ENCODE data around the gene SPATA32.

DNA sequence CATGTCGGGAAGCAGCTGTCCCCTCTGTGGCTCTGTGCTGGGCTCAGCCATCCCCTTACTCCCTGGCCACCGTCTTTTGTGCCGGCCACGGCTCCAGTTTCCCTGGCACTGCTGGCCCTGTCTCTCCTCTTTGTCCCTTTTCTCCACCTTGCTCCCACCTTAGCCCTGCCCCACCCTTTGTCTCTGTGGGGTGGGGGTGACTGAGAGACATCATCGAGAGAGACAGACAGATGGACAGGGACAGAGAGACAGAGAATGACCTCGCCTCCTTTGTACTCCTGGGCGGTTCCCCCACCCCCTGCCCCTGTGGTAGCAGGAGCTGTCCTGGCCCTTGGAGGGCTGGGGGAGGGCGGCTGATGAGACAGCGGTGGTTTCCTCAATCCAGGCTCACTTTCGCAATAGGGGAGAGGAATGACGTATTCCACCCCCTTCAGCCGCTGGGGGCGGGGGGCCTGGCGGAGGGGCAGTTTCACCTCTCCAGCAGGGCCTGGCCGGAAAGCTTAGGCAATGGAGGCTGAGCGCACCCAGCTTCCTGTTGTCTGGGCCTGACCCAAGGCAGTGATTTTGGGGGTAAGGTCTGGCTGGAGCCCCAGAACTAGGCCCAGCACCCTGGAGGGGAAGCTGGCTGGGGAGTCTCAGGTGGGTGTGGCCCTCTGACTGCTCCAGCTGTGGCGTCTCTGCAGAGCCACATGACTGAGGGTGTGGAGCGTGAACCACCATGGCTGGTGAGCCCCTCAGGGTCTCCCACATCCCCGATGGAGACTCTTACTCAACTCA lies 32.9 kb downstream of the SPATA32 start:
- TF ChIP-seq, protein P1, sequence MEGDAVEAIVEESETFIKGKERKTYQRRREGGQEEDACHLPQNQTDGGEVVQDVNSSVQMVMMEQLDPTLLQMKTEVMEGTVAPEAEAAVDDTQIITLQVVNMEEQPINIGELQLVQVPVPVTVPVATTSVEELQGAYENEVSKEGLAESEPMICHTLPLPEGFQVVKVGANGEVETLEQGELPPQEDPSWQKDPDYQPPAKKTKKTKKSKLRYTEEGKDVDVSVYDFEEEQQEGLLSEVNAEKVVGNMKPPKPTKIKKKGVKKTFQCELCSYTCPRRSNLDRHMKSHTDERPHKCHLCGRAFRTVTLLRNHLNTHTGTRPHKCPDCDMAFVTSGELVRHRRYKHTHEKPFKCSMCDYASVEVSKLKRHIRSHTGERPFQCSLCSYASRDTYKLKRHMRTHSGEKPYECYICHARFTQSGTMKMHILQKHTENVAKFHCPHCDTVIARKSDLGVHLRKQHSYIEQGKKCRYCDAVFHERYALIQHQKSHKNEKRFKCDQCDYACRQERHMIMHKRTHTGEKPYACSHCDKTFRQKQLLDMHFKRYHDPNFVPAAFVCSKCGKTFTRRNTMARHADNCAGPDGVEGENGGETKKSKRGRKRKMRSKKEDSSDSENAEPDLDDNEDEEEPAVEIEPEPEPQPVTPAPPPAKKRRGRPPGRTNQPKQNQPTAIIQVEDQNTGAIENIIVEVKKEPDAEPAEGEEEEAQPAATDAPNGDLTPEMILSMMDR (IDR thresholded peaks at IDR 0.05; ENCODE audit: low read depth, low read length, poor library complexity, severe bottlenecking), result no peak
- TF ChIP-seq EZH2phosphoT487 (IDR thresholded peaks at IDR 0.05; ENCODE audit: borderline replicate concordance, low read length), result no peak

Data from DOHH2 (cell line).